Testis (tissue), 2 donors: ENCODE results near the gene GRK1.

Experiments used
- POLR2A ChIP-seq: fragments of 450-650 bp; IDR thresholded peaks from one replicate; pipeline ENCODE4 v1.6.1; 2017; ENCODE audit warnings: antibody characterized with exemption, mild to moderate bottlenecking, moderate library complexity
- TF ChIP-seq, protein P1 (sequence below), 3 experiments: fragments of 450-650 bp in 2 of 3; fragments of 200-600 bp in 1 of 3; sonication (generic) in 1 of 3; IDR thresholded peaks; one replicate each; pipeline ENCODE4 v1.5.1; 2016 to 2019; ENCODE audit warnings: antibody characterized with exemption in 3 of 3, mild to moderate bottlenecking in 2 of 3, moderate library complexity in 1 of 3

DNA sequence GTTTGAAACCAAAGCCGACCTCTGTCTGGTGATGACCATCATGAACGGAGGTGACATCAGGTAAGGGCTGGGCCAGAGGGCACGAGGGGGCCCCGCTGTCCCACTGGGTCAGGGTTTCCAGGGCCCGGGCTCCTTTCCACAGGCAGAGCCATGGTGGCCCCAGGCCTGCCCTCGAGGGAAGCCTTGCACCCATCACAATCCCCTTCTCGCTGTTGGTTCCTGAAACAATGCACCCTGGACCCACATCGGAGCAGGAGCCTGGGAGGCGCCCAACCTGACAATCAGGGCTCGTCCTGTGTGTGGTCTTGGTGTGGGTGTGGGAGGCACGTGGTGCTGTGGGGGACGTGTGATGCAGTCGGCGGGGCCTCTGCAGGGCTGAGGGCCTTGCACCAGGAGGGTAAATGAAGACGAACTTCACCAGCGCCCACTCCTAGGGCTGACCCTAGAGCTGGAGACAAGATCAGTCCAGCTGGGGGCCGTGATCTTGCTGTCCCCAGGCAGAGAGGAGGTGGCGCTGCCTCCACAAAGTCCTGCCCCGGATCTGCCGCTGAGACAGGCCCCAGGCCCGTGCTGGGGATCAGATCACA is 2.8 kb downstream of the GRK1 start:
- TF ChIP-seq, protein P1, sequence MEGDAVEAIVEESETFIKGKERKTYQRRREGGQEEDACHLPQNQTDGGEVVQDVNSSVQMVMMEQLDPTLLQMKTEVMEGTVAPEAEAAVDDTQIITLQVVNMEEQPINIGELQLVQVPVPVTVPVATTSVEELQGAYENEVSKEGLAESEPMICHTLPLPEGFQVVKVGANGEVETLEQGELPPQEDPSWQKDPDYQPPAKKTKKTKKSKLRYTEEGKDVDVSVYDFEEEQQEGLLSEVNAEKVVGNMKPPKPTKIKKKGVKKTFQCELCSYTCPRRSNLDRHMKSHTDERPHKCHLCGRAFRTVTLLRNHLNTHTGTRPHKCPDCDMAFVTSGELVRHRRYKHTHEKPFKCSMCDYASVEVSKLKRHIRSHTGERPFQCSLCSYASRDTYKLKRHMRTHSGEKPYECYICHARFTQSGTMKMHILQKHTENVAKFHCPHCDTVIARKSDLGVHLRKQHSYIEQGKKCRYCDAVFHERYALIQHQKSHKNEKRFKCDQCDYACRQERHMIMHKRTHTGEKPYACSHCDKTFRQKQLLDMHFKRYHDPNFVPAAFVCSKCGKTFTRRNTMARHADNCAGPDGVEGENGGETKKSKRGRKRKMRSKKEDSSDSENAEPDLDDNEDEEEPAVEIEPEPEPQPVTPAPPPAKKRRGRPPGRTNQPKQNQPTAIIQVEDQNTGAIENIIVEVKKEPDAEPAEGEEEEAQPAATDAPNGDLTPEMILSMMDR (IDR thresholded peaks at IDR 0.05) = no peak
- TF ChIP-seq POLR2A = no peak
